ENCODE results near the gene C2CD4B. TPM values are rescaled to one million over a fixed set of nuclear protein-coding genes. Genes with fewer than 3 reads are reported as not detected.

Gene C2CD4B
- total and polyA plus RNA-seq, 2 experiments from 2014 or later, result 1.0 to 2.6 TPM

DNA sequence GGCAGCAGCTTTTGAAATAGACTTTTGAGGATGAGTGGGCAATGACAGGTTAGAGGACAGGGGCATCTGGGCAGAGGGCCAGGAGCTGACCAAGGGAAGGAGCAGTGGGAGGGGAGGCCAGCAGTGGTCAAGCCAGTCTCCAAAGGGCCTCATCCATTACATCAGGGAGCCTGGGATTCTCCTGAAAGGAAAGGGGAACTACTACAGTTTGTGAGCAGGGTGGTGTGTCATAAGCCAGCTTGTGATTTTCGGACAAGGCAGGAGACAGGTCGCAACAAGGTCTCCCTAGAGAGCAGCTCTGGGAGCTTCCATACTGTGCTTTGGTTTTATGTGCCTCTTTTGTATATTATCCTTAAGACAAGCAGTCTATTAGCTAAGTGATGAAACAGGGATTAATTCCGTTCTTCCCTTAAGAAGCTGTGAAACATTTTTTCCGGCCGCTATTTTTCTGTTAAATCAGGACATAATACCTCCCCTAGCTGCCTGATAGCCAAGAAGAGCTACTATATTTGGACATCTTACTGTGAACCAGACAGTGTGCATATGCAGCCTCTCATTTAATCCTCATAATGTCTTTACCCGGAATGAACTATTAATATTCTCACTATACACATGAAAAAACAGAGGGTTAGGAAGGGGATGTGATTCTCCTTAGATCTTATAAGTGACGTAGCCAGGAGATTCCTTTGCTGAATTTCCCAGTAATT is 46.4 kb downstream of the C2CD4B start:
- Histone ChIP-seq H3K4me1 (ENCODE audit: insufficient read depth) (peaks cover 15% of the 10 kb centered on the region), H4K20me1 (ENCODE audit: insufficient read depth, poor library complexity, severe bottlenecking) (no peaks in the 10 kb centered on the region), H3K36me3 (replicated peaks; ENCODE audit: insufficient read depth, low read depth) (no peaks in the 10 kb centered on the region), H3K27me3 (no peaks in the 10 kb centered on the region), H3K4me2 (peak overlapping the region; percentile 40), H3K27ac (peak overlapping the region; percentile 80), H3K4me3 (no peak overlapping the region), H3K9me3 (ENCODE audit: low read depth) (no peaks in the 10 kb centered on the region), H2AFZ (no peak overlapping the region), H3K9me2 (replicated peaks; ENCODE audit: insufficient read depth) (no peaks in the 10 kb centered on the region), H3K79me2 (no peaks in the 10 kb centered on the region)
- TF ChIP-seq EZH2 (IDR thresholded peaks at IDR 0.05; ENCODE audit: borderline replicate concordance) (no peak), EZH2phosphoT487 (IDR thresholded peaks at IDR 0.05; ENCODE audit: low read depth, severe bottlenecking, unreplicated experiment) (no peak)
- TF ChIP-seq, protein P1, sequence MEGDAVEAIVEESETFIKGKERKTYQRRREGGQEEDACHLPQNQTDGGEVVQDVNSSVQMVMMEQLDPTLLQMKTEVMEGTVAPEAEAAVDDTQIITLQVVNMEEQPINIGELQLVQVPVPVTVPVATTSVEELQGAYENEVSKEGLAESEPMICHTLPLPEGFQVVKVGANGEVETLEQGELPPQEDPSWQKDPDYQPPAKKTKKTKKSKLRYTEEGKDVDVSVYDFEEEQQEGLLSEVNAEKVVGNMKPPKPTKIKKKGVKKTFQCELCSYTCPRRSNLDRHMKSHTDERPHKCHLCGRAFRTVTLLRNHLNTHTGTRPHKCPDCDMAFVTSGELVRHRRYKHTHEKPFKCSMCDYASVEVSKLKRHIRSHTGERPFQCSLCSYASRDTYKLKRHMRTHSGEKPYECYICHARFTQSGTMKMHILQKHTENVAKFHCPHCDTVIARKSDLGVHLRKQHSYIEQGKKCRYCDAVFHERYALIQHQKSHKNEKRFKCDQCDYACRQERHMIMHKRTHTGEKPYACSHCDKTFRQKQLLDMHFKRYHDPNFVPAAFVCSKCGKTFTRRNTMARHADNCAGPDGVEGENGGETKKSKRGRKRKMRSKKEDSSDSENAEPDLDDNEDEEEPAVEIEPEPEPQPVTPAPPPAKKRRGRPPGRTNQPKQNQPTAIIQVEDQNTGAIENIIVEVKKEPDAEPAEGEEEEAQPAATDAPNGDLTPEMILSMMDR (IDR thresholded peaks at IDR 0.05; ENCODE audit: poor library complexity), result no peak
- DNase-seq (ENCODE audit: low spot score), result no peak
- 87% methylated on average over 7 of the region's 7 CpGs for WGBS (ENCODE audit: low lambda C conversion rate, missing lambda C conversion rate)

GRCh38 chr15:62115847-62116246 is 49.2 kb downstream of the C2CD4B start:
- H3K27me3 ChIP-seq, result no peaks in the 10 kb centered on the region
- H3K4me1 ChIP-seq (ENCODE audit: insufficient read depth), result peaks cover 24% of the 10 kb centered on the region
- H3K4me2 ChIP-seq, result peak overlapping the region; percentile 51
- peak; percentile 31 for DNase-seq (ENCODE audit: low spot score)
- H3K79me2 ChIP-seq, result no peaks in the 10 kb centered on the region
- H3K9me3 ChIP-seq (ENCODE audit: low read depth), result no peaks in the 10 kb centered on the region
- no peak overlapping the region for H3K4me3 ChIP-seq
- no peaks in the 10 kb centered on the region for H3K36me3 ChIP-seq (replicated peaks; ENCODE audit: insufficient read depth, low read depth)
- peak overlapping the region; percentile 85 for H3K27ac ChIP-seq
- no peaks in the 10 kb centered on the region for H4K20me1 ChIP-seq (ENCODE audit: insufficient read depth, poor library complexity, severe bottlenecking)
- TF ChIP-seq, protein P1 (IDR thresholded peaks at IDR 0.05; ENCODE audit: poor library complexity), result no peak
- TF ChIP-seq EZH2 (IDR thresholded peaks at IDR 0.05; ENCODE audit: borderline replicate concordance) (no peak), EZH2phosphoT487 (IDR thresholded peaks at IDR 0.05; ENCODE audit: low read depth, severe bottlenecking, unreplicated experiment) (no peak)
- H3K9me2 ChIP-seq (replicated peaks; ENCODE audit: insufficient read depth), result no peaks in the 10 kb centered on the region
- no peak overlapping the region for H2AFZ ChIP-seq
- 39% methylated on average over 1 of the region's 1 CpG for whole genome bisulfite sequencing (ENCODE audit: low lambda C conversion rate, missing lambda C conversion rate)

Other genes starting within 250 kb of the C2CD4B start
- 52.3 and 60.9 TPM in 2 replicates for gene VPS13C, start 104.8 kb downstream of the C2CD4B start, total RNA-seq
- 6.7 and 8.8 TPM in 2 replicates for gene VPS13C, start 104.8 kb downstream of the C2CD4B start, polyA plus RNA-seq
- 0.12 and 0.13 TPM in 2 replicates for gene C2CD4A, start 98.3 kb downstream of the C2CD4B start, total RNA-seq
- gene C2CD4A, start 98.3 kb downstream of the C2CD4B start, polyA plus RNA-seq, result 0.57 and 0.60 TPM in 2 replicates
- gene TLN2, start 225.3 kb upstream of the C2CD4B start, total RNA-seq, result 16.2 and 19.8 TPM in 2 replicates
- 11.1 and 14.5 TPM in 2 replicates for gene TLN2, start 225.3 kb upstream of the C2CD4B start, polyA plus RNA-seq